Tibial nerve (tissue), 4 donors: Measurements from ENCODE around the gene ZNF680. TPM values are rescaled to one million over a fixed set of nuclear protein-coding genes. Genes with fewer than 3 reads are reported as not detected.

Experiments used
- DNase-seq, 2 donors: peaks; one replicate each; pipeline ENCODE4 v3.0.0-alpha.2; 2019; ENCODE audit warnings: low spot score in 2 of 2
- H3K27ac ChIP-seq, 4 donors: fragments of 200-600 bp; sonication (generic) in 3 of 4; one replicate each; pipeline ENCODE4 v1.5.1; 2017 to 2019; ENCODE audit warnings: mild to moderate bottlenecking in 1 of 4
- H3K27me3 ChIP-seq, 2 donors: fragments of 200-600 bp; sonication (generic) in 1 of 2; one replicate each; pipeline versions ENCODE4 v1.5.1 to v1.6.0; 2017 to 2019
- H3K36me3 ChIP-seq, 3 donors: fragments of 200-600 bp; sonication (generic); one replicate each; pipeline ENCODE4 v1.5.1; 2018 to 2019
- H3K4me1 ChIP-seq, 4 donors: fragments of 200-600 bp; sonication (generic) in 3 of 4; one replicate each; pipeline ENCODE4 v1.5.1; 2017 to 2019
- H3K4me3 ChIP-seq, 4 donors: fragments of 200-600 bp; sonication (generic) in 3 of 4; one replicate each; pipeline ENCODE4 v1.5.1; 2017 to 2019; ENCODE audit warnings: mild to moderate bottlenecking in 1 of 4, moderate library complexity in 1 of 4
- H3K9me3 ChIP-seq, 4 donors: fragments of 200-600 bp; sonication (generic) in 3 of 4; one replicate each; pipeline ENCODE4 v1.5.1; 2017 to 2019
- CTCF ChIP-seq, 5 experiments: fragments of 200-600 bp in 3 of 5; fragments of 450-650 bp in 2 of 5; sonication (generic) in 3 of 5; IDR thresholded peaks; one replicate each; pipeline ENCODE4 v1.5.1; 2016 to 2019; ENCODE audit warnings: antibody characterized with exemption in 5 of 5, mild to moderate bottlenecking in 3 of 5, moderate library complexity in 2 of 5
- EP300 ChIP-seq, 2 donors: sonication (generic); formaldehyde crosslinking; IDR thresholded peaks; one replicate each; pipeline ENCODE4 v1.6.1; 2017; ENCODE audit warnings: antibody characterized with exemption in 2 of 2, mild to moderate bottlenecking in 1 of 2
- POLR2A ChIP-seq, 2 donors: fragments of 450-650 bp; IDR thresholded peaks; one replicate each; pipeline ENCODE4 v1.6.1; 2017; ENCODE audit warnings: antibody characterized with exemption in 2 of 2, mild to moderate bottlenecking in 2 of 2, moderate library complexity in 2 of 2
- WGBS, 2 donors: methylation state at CpG; one replicate each; pipeline ENCODE4 v1.1.5; 2018; 5-methylcytosine and 5-hydroxymethylcytosine counted together
- total RNA-seq, 4 donors: library from RNA; depleted of rRNA; stranded (reverse); fragments of >200 nt; gene quantifications; one replicate each; pipeline ENCODE4 v1.1.0, GENCODE V29; 2016

The ZNF680 gene
- total RNA-seq, 4 donors from 2014 or later, result 13.8 to 26.4 (median 19.5) TPM

- 65 to 78% methylated on average over 5 of the region's 5 CpGs for WGBS, 2 donors
- Histone ChIP-seq H3K36me3 (peaks cover 0 to 38% (median 4%) of the 10 kb centered on the region in 3 donors), H3K4me1 (no peaks in the 10 kb centered on the region), H3K9me3 (no peaks in the 10 kb centered on the region), H3K4me3 (no peak overlapping the region), H3K27ac (no peak overlapping the region), H3K27me3 (no peaks in the 10 kb centered on the region)
- DNase-seq, result no peak
- no peak for TF ChIP-seq POLR2A (IDR thresholded peaks at IDR 0.05)
- TF ChIP-seq EP300 (IDR thresholded peaks at IDR 0.05), result no peak
- no peak for TF ChIP-seq CTCF (IDR thresholded peaks at IDR 0.05)
These were observed 21.2 kb downstream of the ZNF680 start for GRCh38 chr7:64541438-64542359.

GRCh38 chr7:64533756-64534155 lies 29.1 kb downstream of the ZNF680 start:
- Histone ChIP-seq H3K27me3 (no peaks in the 10 kb centered on the region), H3K9me3 (peaks cover 0 to 61% (median 11%) of the 10 kb centered on the region in 4 donors), H3K36me3 (peaks cover 0 to 90% (median 18%) of the 10 kb centered on the region in 3 donors), H3K4me3 (no peak overlapping the region), H3K27ac (no peak overlapping the region), H3K4me1 (no peaks in the 10 kb centered on the region)
- WGBS, 2 donors, result 96 to 97% methylated on average over 3 of the region's 3 CpGs
- DNase-seq, result no peak
- TF ChIP-seq EP300 (IDR thresholded peaks at IDR 0.05) (no peak), POLR2A (IDR thresholded peaks at IDR 0.05) (no peak), CTCF (IDR thresholded peaks at IDR 0.05) (no peak)

GRCh38 chr7:64528770-64529169 lies 34.1 kb downstream of the ZNF680 start:
- H3K4me1 ChIP-seq, result no peaks in the 10 kb centered on the region
- no peak overlapping the region for H3K4me3 ChIP-seq
- no peak for TF ChIP-seq POLR2A (IDR thresholded peaks at IDR 0.05)
- TF ChIP-seq CTCF (IDR thresholded peaks at IDR 0.05), result no peak
- TF ChIP-seq EP300 (IDR thresholded peaks at IDR 0.05), result no peak
- no peaks in the 10 kb centered on the region for H3K27me3 ChIP-seq
- DNase-seq, result no peak
- H3K9me3 ChIP-seq, result peaks cover 0 to 97% (median 33%) of the 10 kb centered on the region in 4 donors
- 97 to 98% methylated on average over 3 of the region's 3 CpGs for WGBS, 2 donors
- no peak overlapping the region for H3K27ac ChIP-seq
- H3K36me3 ChIP-seq, result peaks cover 0 to 100% (median 13%) of the 10 kb centered on the region in 3 donors

- 97 to 98% methylated on average over 2 of the region's 2 CpGs for WGBS, 2 donors
- Histone ChIP-seq H3K36me3 (peaks cover 0 to 88% (median 3%) of the 10 kb centered on the region in 3 donors), H3K4me1 (no peaks in the 10 kb centered on the region)
These were observed 41.4 kb downstream of the ZNF680 start for GRCh38 chr7:64521409-64521984.

More at GRCh38 chr7:64521409-64521984, 41.4 kb downstream of the ZNF680 start:
- no peak overlapping the region for H3K27ac ChIP-seq
- TF ChIP-seq EP300 (IDR thresholded peaks at IDR 0.05) (no peak), POLR2A (IDR thresholded peaks at IDR 0.05) (no peak), CTCF (IDR thresholded peaks at IDR 0.05) (no peak)
- peaks cover 0 to 98% (median 48%) of the 10 kb centered on the region in 4 donors for H3K9me3 ChIP-seq
- no peaks in the 10 kb centered on the region for H3K27me3 ChIP-seq
- H3K4me3 ChIP-seq, result no peak overlapping the region
- DNase-seq, result no peak
